ENCODE measurements around the gene EFNA5.

EFNA5 gene

GRCh38 chr5:107553117-107553555 lies 117.6 kb downstream of the EFNA5 start:
- no peak overlapping the region for H3K4me3 Mint-ChIP-seq
- H3K27me3 Mint-ChIP-seq: no peaks in the 10 kb centered on the region
- H3K9me3 Mint-ChIP-seq: no peaks in the 10 kb centered on the region
- DNase-seq (ENCODE audit: low spot score in 2 of 2) (no peak), ATAC-seq (replicated peaks; ENCODE audit: extremely low read depth, poor library complexity, severe bottlenecking) (no peak)
- H3K4me1 Mint-ChIP-seq: no peaks in the 10 kb centered on the region
- no peak overlapping the region for H3K27ac Mint-ChIP-seq (ENCODE audit: low read depth)
- H3K36me3 Mint-ChIP-seq (ENCODE audit: insufficient read depth): no peaks in the 10 kb centered on the region

- Mint-ChIP-seq H3K9me3 (no peaks in the 10 kb centered on the region), H3K27me3 (no peaks in the 10 kb centered on the region), H3K4me1 (no peaks in the 10 kb centered on the region), H3K27ac (ENCODE audit: low read depth) (no peak overlapping the region), H3K4me3 (no peak overlapping the region), H3K36me3 (ENCODE audit: insufficient read depth) (no peaks in the 10 kb centered on the region)
- ATAC-seq (replicated peaks; ENCODE audit: extremely low read depth, poor library complexity, severe bottlenecking) (no peak), DNase-seq (ENCODE audit: low spot score in 2 of 2) (no peak)
These were observed 119.6 kb downstream of the EFNA5 start for GRCh38 chr5:107551088-107551487.

GRCh38 chr5:107549567-107549966 lies 121.2 kb downstream of the EFNA5 start:
- no peak overlapping the region for H3K27ac Mint-ChIP-seq (ENCODE audit: low read depth)

GRCh38 chr5:107548477-107548876 lies 122.3 kb downstream of the EFNA5 start:
- Mint-ChIP-seq H3K27me3 (no peaks in the 10 kb centered on the region), H3K27ac (ENCODE audit: low read depth) (no peak overlapping the region), H3K9me3 (no peaks in the 10 kb centered on the region), H3K4me3 (no peak overlapping the region), H3K36me3 (ENCODE audit: insufficient read depth) (no peaks in the 10 kb centered on the region), H3K4me1 (peaks cover 6% of the 10 kb centered on the region)
- ATAC-seq (replicated peaks; ENCODE audit: extremely low read depth, poor library complexity, severe bottlenecking) (no peak), DNase-seq (ENCODE audit: low spot score in 2 of 2) (no peak)

More at GRCh38 chr5:107549567-107549966, 121.2 kb downstream of the EFNA5 start:
- DNase-seq (ENCODE audit: low spot score in 2 of 2) (no peak), ATAC-seq (replicated peaks; ENCODE audit: extremely low read depth, poor library complexity, severe bottlenecking) (no peak)
- H3K27me3 Mint-ChIP-seq: no peaks in the 10 kb centered on the region
- peaks cover 5% of the 10 kb centered on the region for H3K4me1 Mint-ChIP-seq
- no peaks in the 10 kb centered on the region for H3K9me3 Mint-ChIP-seq
- no peak overlapping the region for H3K4me3 Mint-ChIP-seq
- no peaks in the 10 kb centered on the region for H3K36me3 Mint-ChIP-seq (ENCODE audit: insufficient read depth)

DNA sequence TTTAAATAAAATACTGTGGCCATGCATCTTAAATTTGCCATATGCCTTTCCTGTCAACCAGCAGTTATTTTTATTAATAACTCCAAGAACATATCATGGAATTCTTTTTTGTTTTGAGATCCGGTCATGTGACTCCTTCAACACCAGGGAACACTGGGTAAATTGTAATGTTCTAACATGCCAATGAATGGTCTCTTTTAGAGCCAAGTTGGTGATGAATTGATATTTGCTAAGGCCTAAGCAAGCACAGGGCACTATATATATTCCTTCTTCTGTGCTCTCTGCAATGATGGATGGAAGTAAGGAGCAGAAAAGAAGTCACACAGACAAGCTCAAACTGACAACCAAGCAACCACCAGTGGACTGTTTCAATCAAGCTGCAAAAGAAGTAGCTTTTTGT lies 124.0 kb downstream of the EFNA5 start:
- Mint-ChIP-seq H3K4me1 (peaks cover 6% of the 10 kb centered on the region), H3K36me3 (ENCODE audit: insufficient read depth) (no peaks in the 10 kb centered on the region), H3K27me3 (no peaks in the 10 kb centered on the region), H3K9me3 (no peaks in the 10 kb centered on the region), H3K27ac (ENCODE audit: low read depth) (no peak overlapping the region), H3K4me3 (no peak overlapping the region)
- ATAC-seq (replicated peaks; ENCODE audit: extremely low read depth, poor library complexity, severe bottlenecking) (no peak), DNase-seq (ENCODE audit: low spot score in 2 of 2) (no peak)

DNA sequence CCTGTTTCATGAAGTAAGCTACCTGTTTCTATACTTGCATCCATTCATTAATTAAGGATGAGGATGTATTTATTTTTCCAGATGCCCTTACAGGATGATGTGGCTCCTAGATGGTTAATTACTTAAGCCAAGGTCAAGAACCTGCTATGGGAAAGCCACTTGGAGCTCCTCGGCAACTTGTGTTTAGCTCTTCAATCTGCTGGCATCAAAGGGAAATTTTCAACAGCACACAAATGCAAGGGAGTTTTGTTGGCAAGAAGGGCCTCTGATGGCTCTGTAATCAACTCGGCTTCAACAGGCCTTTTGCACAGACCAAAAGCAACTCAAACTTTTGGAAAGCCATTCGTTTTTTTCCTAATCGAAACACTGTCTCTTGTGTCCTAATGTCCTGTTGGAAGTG lies 125.3 kb downstream of the EFNA5 start:
- Mint-ChIP-seq H3K4me1 (peaks cover 6% of the 10 kb centered on the region), H3K4me3 (no peak overlapping the region), H3K27me3 (no peaks in the 10 kb centered on the region), H3K27ac (ENCODE audit: low read depth) (no peak overlapping the region), H3K9me3 (no peaks in the 10 kb centered on the region), H3K36me3 (ENCODE audit: insufficient read depth) (no peaks in the 10 kb centered on the region)
- DNase-seq (ENCODE audit: low spot score in 2 of 2): no peak
- ATAC-seq (replicated peaks; ENCODE audit: extremely low read depth, poor library complexity, severe bottlenecking): no peak

DNA sequence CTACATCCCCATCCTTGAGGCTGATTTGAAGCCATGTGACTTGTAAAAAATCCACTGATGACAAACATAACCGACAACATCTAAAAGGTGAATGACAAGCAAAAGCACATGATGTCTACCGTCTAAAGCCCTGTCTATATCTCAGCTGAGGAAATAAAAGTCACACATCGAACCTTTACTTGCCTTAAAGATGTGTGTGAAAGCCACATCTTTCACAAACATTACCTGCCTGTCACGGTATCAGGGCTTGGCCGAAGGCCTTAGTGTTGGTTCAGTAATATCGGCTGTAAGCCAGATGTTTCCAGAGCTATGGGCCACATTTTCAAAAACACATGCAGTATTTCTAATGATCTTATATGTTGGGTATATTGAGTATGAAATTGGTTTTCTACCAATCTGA lies 125.8 kb downstream of the EFNA5 start:
- ATAC-seq (replicated peaks; ENCODE audit: extremely low read depth, poor library complexity, severe bottlenecking): peak; percentile 32
- no peaks in the 10 kb centered on the region for H3K36me3 Mint-ChIP-seq (ENCODE audit: insufficient read depth)
- no peak overlapping the region for H3K4me3 Mint-ChIP-seq
- H3K4me1 Mint-ChIP-seq: peaks cover 8% of the 10 kb centered on the region
- DNase-seq (ENCODE audit: low spot score in 2 of 2): no peak
- H3K9me3 Mint-ChIP-seq: no peaks in the 10 kb centered on the region
- H3K27me3 Mint-ChIP-seq: no peaks in the 10 kb centered on the region
- peak overlapping the region; percentile 73 for H3K27ac Mint-ChIP-seq (ENCODE audit: low read depth)

DNA sequence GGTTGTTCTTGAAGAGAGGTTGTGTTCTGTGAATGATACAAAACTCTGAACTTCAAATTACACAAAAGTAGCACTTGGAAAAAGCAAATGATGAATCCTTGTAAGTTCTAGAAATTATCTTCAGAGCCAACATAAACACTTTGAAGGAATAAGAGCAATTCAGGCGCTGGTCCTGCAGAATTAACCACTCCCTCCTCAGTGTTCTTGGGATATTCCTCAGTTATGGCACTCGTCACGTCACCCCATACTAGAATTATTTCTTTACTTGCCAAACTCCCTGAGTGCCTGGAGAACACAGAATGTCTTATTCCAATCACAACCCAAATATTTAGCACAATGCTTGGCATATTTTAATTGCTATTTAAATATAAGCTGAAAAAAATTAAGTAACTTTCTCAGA lies 126.3 kb downstream of the EFNA5 start:
- no peak for DNase-seq (ENCODE audit: low spot score in 2 of 2)

GRCh38 chr5:107543868-107544267 lies 126.9 kb downstream of the EFNA5 start:
- Mint-ChIP-seq H3K27ac (ENCODE audit: low read depth) (no peak overlapping the region), H3K4me1 (peaks cover 19% of the 10 kb centered on the region), H3K4me3 (no peak overlapping the region), H3K9me3 (no peaks in the 10 kb centered on the region), H3K36me3 (ENCODE audit: insufficient read depth) (no peaks in the 10 kb centered on the region), H3K27me3 (no peaks in the 10 kb centered on the region)
- no peak for DNase-seq (ENCODE audit: low spot score in 2 of 2)
- no peak for ATAC-seq (replicated peaks; ENCODE audit: extremely low read depth, poor library complexity, severe bottlenecking)

More for the DNA sequence above, 126.3 kb downstream of the EFNA5 start:
- ATAC-seq (replicated peaks; ENCODE audit: extremely low read depth, poor library complexity, severe bottlenecking): no peak
- Mint-ChIP-seq H3K36me3 (ENCODE audit: insufficient read depth) (no peaks in the 10 kb centered on the region), H3K4me3 (no peak overlapping the region), H3K4me1 (peaks cover 13% of the 10 kb centered on the region), H3K27ac (ENCODE audit: low read depth) (peak overlapping the region; percentile 73), H3K9me3 (no peaks in the 10 kb centered on the region), H3K27me3 (no peaks in the 10 kb centered on the region)

DNA sequence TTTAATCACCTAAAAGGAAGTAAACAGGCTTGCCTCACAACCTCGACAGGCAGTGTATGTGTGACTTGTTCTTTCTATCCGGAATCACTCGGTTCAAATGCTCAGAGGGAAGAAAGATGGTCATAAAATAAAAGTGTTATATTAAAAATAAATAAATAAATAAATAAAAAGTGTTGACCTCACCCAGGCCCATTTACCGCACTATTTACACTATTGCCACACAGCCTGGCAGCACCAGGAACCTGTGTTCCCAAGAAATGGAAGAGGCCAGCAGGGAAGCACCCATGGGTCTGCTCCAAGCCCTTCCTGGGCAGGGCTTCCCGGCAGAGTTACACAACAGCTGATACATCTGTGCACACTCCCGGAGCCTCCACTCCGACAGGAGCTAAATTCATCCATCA lies 127.9 kb downstream of the EFNA5 start:
- Mint-ChIP-seq H3K27ac (ENCODE audit: low read depth) (no peak overlapping the region), H3K9me3 (no peaks in the 10 kb centered on the region), H3K4me1 (peaks cover 26% of the 10 kb centered on the region), H3K36me3 (ENCODE audit: insufficient read depth) (no peaks in the 10 kb centered on the region), H3K27me3 (no peaks in the 10 kb centered on the region), H3K4me3 (no peak overlapping the region)
- DNase-seq (ENCODE audit: low spot score in 2 of 2) (no peak), ATAC-seq (replicated peaks; ENCODE audit: extremely low read depth, poor library complexity, severe bottlenecking) (no peak)

GRCh38 chr5:107542428-107542827 lies 128.3 kb downstream of the EFNA5 start:
- Mint-ChIP-seq H3K27ac (ENCODE audit: low read depth) (no peak overlapping the region), H3K9me3 (no peaks in the 10 kb centered on the region), H3K4me3 (no peak overlapping the region), H3K4me1 (peaks cover 26% of the 10 kb centered on the region), H3K36me3 (ENCODE audit: insufficient read depth) (no peaks in the 10 kb centered on the region), H3K27me3 (no peaks in the 10 kb centered on the region)
- DNase-seq (ENCODE audit: low spot score in 2 of 2): no peak
- ATAC-seq (replicated peaks; ENCODE audit: extremely low read depth, poor library complexity, severe bottlenecking): no peak

GRCh38 chr5:107541400-107541799 lies 129.3 kb downstream of the EFNA5 start:
- no peaks in the 10 kb centered on the region for H3K36me3 Mint-ChIP-seq (ENCODE audit: insufficient read depth)
- no peaks in the 10 kb centered on the region for H3K27me3 Mint-ChIP-seq
- no peak for DNase-seq (ENCODE audit: low spot score in 2 of 2)
- H3K9me3 Mint-ChIP-seq: no peaks in the 10 kb centered on the region
- H3K27ac Mint-ChIP-seq (ENCODE audit: low read depth): no peak overlapping the region
- no peak overlapping the region for H3K4me3 Mint-ChIP-seq
- ATAC-seq (replicated peaks; ENCODE audit: extremely low read depth, poor library complexity, severe bottlenecking): no peak
- H3K4me1 Mint-ChIP-seq: peaks cover 26% of the 10 kb centered on the region

DNA sequence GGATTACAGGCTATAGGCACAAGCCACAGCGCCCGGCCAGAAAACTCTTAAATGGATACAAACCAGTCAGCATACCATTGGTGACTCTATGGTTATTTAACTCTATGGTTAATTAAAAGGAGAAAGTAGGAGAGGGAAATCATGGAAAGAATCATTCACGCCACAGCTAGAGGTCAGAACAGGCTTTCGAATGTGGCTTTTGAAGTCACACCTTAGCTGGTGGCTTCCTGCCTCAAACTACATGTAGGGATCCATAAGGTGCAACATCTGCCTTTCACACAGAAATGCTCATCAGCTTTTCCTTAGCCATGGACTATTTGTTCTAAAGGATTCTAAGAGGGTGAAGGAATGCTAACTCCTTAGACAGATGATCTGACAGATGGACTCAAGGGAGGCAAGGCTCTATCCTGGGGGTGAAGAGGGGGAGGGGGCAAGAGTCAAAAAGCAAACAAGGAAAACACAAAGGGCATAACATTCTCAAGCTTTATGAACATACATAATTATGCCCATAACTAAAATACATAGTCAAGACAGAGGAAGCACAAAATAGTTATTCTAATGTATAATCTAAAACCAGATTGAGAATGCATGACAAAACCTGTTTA lies 130.9 kb downstream of the EFNA5 start:
- H3K27ac Mint-ChIP-seq (ENCODE audit: low read depth): no peak overlapping the region
- ATAC-seq (replicated peaks; ENCODE audit: extremely low read depth, poor library complexity, severe bottlenecking): no peak

More for the DNA sequence above, 130.9 kb downstream of the EFNA5 start:
- H3K4me1 Mint-ChIP-seq: peaks cover 33% of the 10 kb centered on the region
- no peak overlapping the region for H3K4me3 Mint-ChIP-seq
- H3K9me3 Mint-ChIP-seq: no peaks in the 10 kb centered on the region
- H3K36me3 Mint-ChIP-seq (ENCODE audit: insufficient read depth): no peaks in the 10 kb centered on the region
- H3K27me3 Mint-ChIP-seq: no peaks in the 10 kb centered on the region
- DNase-seq (ENCODE audit: low spot score in 2 of 2): no peak

Data from central memory CD8-positive, alpha-beta T cell (primary cell).